HepG2 (cell line): ENCODE data around the gene FNDC4. TPM values are rescaled to one million over a fixed set of nuclear protein-coding genes. Genes with fewer than 3 reads are reported as not detected.

Experiments
- AFF4 ChIP-seq: sonication (generic); formaldehyde crosslinking; IDR thresholded peaks from 2 replicates; pipeline ENCODE4 v1.4.0; 2020; ENCODE audit warnings: missing genetic modification reagents
- ATF4 ChIP-seq, 2 experiments: fragments of 450-650 bp in 1 of 2; sonication (generic) in 1 of 2; formaldehyde crosslinking; IDR thresholded peaks; 2 replicates each; pipeline versions ENCODE4 v1.5.0 to v1.8.0; 2020 to 2022; ENCODE audit warnings: mild to moderate bottlenecking in 1 of 2, missing genetic modification reagents in 1 of 2
- DNMT3B ChIP-seq: conservative IDR thresholded peaks from 2 replicates; pipeline ENCODE4 v1.6.1; 2016; ENCODE audit warnings: missing biosample characterization, control low read depth
- ETS1 ChIP-seq: sonication (generic); formaldehyde crosslinking; IDR thresholded peaks from 2 replicates; pipeline ENCODE4 v1.4.0; 2020; ENCODE audit warnings: missing genetic modification reagents
- FOXA1 ChIP-seq, 2 experiments: fragments of 450-650 bp in 1 of 2; sonication (generic) in 1 of 2; formaldehyde crosslinking in 1 of 2; IDR thresholded peaks; 2 replicates each; pipeline versions ENCODE4 v1.4.0 to v1.6.1; 2016 to 2020; ENCODE audit warnings: missing genetic modification reagents in 1 of 2
- FOXJ3 ChIP-seq: sonication (generic); formaldehyde crosslinking; IDR thresholded peaks from 2 replicates; pipeline ENCODE4 v1.4.0; 2020; ENCODE audit warnings: missing genetic modification reagents, mild to moderate bottlenecking, borderline replicate concordance
- HDAC2 ChIP-seq: sonication (generic); formaldehyde crosslinking; IDR thresholded peaks from 2 replicates; pipeline ENCODE4 v1.4.0; 2020; ENCODE audit warnings: missing genetic modification reagents
- ISL2 ChIP-seq: sonication (generic); formaldehyde crosslinking; IDR thresholded peaks from 2 replicates; pipeline ENCODE4 v1.5.0; 2020; ENCODE audit warnings: missing genetic modification reagents
- KLF12 ChIP-seq: sonication (generic); formaldehyde crosslinking; IDR thresholded peaks from 2 replicates; pipeline ENCODE4 v1.4.0; 2020; ENCODE audit warnings: missing genetic modification reagents, borderline replicate concordance
- MBNL3 ChIP-seq: fragments of 250-450 bp; sonication (Bioruptor Pico); conservative IDR thresholded peaks from 2 replicates; pipeline ENCODE4 v1.8.0; 2022; ENCODE audit warnings: mild to moderate bottlenecking, inconsistent platforms
- NR2F2 ChIP-seq: IDR thresholded peaks from 2 replicates; pipeline ENCODE4 v1.6.1; 2012; ENCODE audit warnings: low read depth, inconsistent platforms, borderline replicate concordance
- ZBTB43 ChIP-seq: sonication (generic); formaldehyde crosslinking; conservative IDR thresholded peaks from 2 replicates; pipeline ENCODE4 v1.4.0; 2020; ENCODE audit warnings: missing genetic modification reagents
- ZFAT ChIP-seq: sonication (generic); formaldehyde crosslinking; conservative IDR thresholded peaks from 2 replicates; pipeline ENCODE4 v1.8.1; 2023; ENCODE audit warnings: missing genetic modification reagents, inconsistent platforms
- ZFP36 ChIP-seq: fragments of 150-350 bp; IDR thresholded peaks from 2 replicates; pipeline ENCODE4 v1.6.1; 2018; ENCODE audit warnings: borderline replicate concordance, low read length, low read depth; ENCODE audit not compliant: partially characterized antibody
- ZMAT3 ChIP-seq: sonication (generic); formaldehyde crosslinking; conservative IDR thresholded peaks from 2 replicates; pipeline ENCODE4 v1.7.0; 2021; ENCODE audit warnings: missing genetic modification reagents
- ZNF343 ChIP-seq: sonication (generic); formaldehyde crosslinking; IDR thresholded peaks from 2 replicates; pipeline ENCODE4 v1.4.0; 2020; ENCODE audit warnings: mild to moderate bottlenecking, missing genetic modification reagents
- ZNF451 ChIP-seq: sonication (generic); formaldehyde crosslinking; IDR thresholded peaks from 2 replicates; pipeline ENCODE4 v1.5.0; 2020; ENCODE audit warnings: mild to moderate bottlenecking, missing genetic modification reagents
- ZNF768 ChIP-seq: sonication (generic); formaldehyde crosslinking; IDR thresholded peaks from 2 replicates; pipeline ENCODE4 v1.4.0; 2020; ENCODE audit warnings: missing genetic modification reagents
- polyA plus RNA-seq, 8 experiments: library from polyadenylated mRNA; depleted of rRNA in 3 of 8; stranded (reverse) in 7 of 8; unstranded in 1 of 8; fragments of >200 nt; fragmentation: Illumina TruSeq in 4 of 8; extraction: Trizol in 4 of 8; gene quantifications; 2 replicates each; pipeline versions ENCODE4 v1.2.1 to v1.2.3, GENCODE V29; 2011 to 2016; ENCODE audit warnings: low read depth in 4 of 8, missing spikeins in 1 of 8, mixed read lengths in 1 of 8; ENCODE audit not compliant: insufficient read depth in 1 of 8
- total RNA-seq, 5 experiments: library from RNA; depleted of rRNA; stranded (reverse); fragments of >200 nt; fragmentation: Illumina TruSeq; extraction: Trizol; gene quantifications; 2 replicates each; pipeline ENCODE4 v1.2.3, GENCODE V29; 2016; ENCODE audit warnings: low read depth in 1 of 5
- TF ChIP-seq, protein P1 (sequence below): sonication (generic); formaldehyde crosslinking; conservative IDR thresholded peaks from 2 replicates; pipeline ENCODE4 v1.8.0; 2022; ENCODE audit warnings: missing genetic modification reagents

The FNDC4 gene
- total and polyA plus RNA-seq, 2 of the 13 experiments (the other 11 are each of a cell fraction or from before 2014, with no cell fraction given): 9.0 to 17.4 TPM

DNA sequence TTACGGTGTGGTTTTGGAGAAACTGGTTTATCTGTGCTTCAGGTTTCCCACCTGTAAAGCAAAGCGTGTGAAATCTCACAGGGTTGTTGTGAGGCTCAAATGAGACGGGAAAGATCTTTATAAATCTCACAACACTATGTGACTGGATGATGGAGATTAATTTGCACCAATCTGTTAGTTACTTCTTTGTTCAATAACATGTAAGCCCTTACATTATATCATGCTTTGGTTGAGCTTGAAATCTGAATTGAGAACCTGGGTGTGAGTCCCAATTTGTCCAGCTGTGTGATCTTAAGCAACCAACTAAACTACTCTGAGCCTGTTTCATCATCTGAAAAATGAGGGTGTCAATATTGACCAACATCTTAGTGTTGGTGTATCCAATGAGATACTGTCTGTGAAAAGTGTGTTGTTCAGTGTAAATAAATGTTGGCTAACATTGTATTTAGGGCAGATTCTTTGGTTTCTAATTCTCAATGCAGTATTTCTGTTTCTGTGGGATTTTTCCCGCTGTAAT lies 898 bp upstream of the FNDC4 start (continued):
- TF ChIP-seq ZFP36: peak; percentile 90
- TF ChIP-seq ZNF451 (CRISPR knock-in tag): no peak
- TF ChIP-seq MBNL3 (CRISPR knock-in tag): no peak
- TF ChIP-seq HDAC2 (CRISPR knock-in tag): peak; percentile 46; the same call in 1 of the 2 replicates
- no peak for TF ChIP-seq ZFAT (CRISPR knock-in tag)
- TF ChIP-seq ZBTB43: 0 out of 2 replicates have a peak, but pooled peaks have one; percentile 36
- TF ChIP-seq AFF4: peak; percentile 37; the same call in 1 of the 2 replicates
- TF ChIP-seq ZNF768 (CRISPR knock-in tag): peak; percentile 95; the same call in 1 of the 2 replicates
- peak in 1 of 2 experiments; percentile 95; a peak in 2 of 4 replicates for TF ChIP-seq ATF4 (CRISPR knock-in tag; IDR thresholded peaks at IDR 0.05)
- 0 out of 2 replicates have a peak, but pooled peaks have one; percentile 59 for TF ChIP-seq ISL2 (CRISPR knock-in tag)
- TF ChIP-seq ZNF343 (CRISPR knock-in tag): no peak
- TF ChIP-seq ETS1 (CRISPR knock-in tag): no peak
- no peak for TF ChIP-seq KLF12 (CRISPR knock-in tag)
- TF ChIP-seq DNMT3B (CRISPR knock-in tag): 0 out of 2 replicates have a peak, but pooled peaks have one; percentile 58
- no peak for TF ChIP-seq NR2F2
- TF ChIP-seq FOXA1 (IDR thresholded peaks at IDR 0.05): peak; percentile 87
- TF ChIP-seq FOXA1 (CRISPR knock-in tag; IDR thresholded peaks at IDR 0.05): peak; percentile 87
- peak; percentile 76 for TF ChIP-seq FOXJ3 (CRISPR knock-in tag)
- TF ChIP-seq, protein P1, sequence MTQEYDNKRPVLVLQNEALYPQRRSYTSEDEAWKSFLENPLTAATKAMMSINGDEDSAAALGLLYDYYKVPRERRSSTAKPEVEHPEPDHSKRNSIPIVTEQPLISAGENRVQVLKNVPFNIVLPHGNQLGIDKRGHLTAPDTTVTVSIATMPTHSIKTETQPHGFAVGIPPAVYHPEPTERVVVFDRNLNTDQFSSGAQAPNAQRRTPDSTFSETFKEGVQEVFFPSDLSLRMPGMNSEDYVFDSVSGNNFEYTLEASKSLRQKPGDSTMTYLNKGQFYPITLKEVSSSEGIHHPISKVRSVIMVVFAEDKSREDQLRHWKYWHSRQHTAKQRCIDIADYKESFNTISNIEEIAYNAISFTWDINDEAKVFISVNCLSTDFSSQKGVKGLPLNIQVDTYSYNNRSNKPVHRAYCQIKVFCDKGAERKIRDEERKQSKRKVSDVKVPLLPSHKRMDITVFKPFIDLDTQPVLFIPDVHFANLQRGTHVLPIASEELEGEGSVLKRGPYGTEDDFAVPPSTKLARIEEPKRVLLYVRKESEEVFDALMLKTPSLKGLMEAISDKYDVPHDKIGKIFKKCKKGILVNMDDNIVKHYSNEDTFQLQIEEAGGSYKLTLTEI (CRISPR knock-in tag): no peak
- TF ChIP-seq ZMAT3 (CRISPR knock-in tag): no peak
